ENCODE results near the gene SRRM5.
"Not testable (repeated sequence)": the region's sequence is repeated elsewhere in the genome, so short reads cannot be mapped to it uniquely, and the experiment has no call there.

SRRM5 gene

GRCh38 chr19:43592800-43593350, 19.0 kb upstream of the SRRM5 start:
- no peak for DNase-seq

GRCh38 chr19:43594081-43594697, 17.7 kb upstream of the SRRM5 start:
- DNase-seq = no peak

- DNase-seq = no peak
Measured at GRCh38 chr19:43594710-43595604, 16.9 kb upstream of the SRRM5 start.

DNA sequence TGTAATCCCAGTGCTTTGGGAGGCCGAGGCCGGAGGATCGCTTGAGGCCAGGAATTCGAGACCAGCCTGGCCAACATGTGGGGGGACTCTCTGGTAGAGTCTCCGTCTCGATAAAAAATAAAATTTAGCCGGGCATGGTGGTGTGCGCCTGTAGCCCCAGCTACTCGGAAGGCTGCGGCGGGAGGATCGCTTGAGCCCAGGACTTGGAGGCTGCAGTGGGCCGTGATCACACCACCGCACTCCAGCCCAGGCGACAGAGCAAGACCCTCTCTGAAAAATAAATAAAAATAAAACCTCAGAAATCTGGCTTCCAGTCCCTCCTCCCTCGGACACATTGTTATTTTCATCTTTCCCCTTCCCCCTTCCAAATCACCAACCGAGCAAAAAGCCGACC, 16.3 kb upstream of the SRRM5 start:
- DNase-seq = no peak

- peak; percentile 91 for DNase-seq
Measured at GRCh38 chr19:43595999-43596841, 15.7 kb upstream of the SRRM5 start, which contains the start of the genes IRGQ and ZNF576. Gene IRGQ (minus strand): TSS chr19:43596134. CDS start chr19:43595338, 796 bp downstream. Gene ZNF576 (plus strand): TSS chr19:43596595. CDS start chr19:43597109, 514 bp downstream.

- no peak for DNase-seq
Measured at GRCh38 chr19:43596842-43597461, 14.9 kb upstream of the SRRM5 start.

- no peak for DNase-seq
Measured at GRCh38 chr19:43597876-43598275, 14.0 kb upstream of the SRRM5 start.

DNA sequence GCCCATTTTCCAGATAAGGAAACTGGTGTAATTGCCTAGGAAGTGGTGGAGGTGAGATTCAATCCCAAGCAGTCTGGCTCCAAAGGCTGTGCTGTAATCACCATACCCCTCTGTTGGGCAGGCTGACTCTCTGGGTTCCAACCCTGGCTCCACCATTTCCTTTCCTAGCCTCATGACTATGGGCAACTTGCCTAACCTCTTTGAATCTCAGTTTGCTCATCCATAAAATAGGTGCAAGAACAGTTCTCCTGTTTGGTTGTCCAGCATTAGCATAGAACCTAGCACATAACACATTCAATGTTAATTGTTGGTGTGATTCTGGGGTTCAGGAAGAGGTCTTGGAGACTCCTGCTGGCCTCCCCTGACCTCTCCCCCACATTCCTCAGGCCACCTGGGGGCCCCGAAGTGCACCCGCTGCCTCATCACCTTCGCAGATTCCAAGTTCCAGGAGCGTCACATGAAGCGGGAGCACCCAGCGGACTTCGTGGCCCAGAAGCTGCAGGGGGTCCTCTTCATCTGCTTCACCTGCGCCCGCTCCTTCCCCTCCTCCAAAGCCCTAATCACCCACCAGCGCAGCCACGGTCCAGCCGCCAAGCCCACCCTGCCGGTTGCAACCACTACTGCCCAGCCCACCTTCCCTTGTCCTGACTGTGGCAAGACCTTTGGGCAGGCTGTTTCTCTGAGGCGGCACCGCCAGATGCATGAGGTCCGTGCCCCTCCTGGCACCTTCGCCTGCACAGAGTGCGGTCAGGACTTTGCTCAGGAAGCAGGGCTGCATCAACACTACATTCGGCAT, 13.2 kb upstream of the SRRM5 start:
- no peak for DNase-seq

- no peak for DNase-seq
Measured at GRCh38 chr19:43599635-43600295, 12.1 kb upstream of the SRRM5 start.

DNA sequence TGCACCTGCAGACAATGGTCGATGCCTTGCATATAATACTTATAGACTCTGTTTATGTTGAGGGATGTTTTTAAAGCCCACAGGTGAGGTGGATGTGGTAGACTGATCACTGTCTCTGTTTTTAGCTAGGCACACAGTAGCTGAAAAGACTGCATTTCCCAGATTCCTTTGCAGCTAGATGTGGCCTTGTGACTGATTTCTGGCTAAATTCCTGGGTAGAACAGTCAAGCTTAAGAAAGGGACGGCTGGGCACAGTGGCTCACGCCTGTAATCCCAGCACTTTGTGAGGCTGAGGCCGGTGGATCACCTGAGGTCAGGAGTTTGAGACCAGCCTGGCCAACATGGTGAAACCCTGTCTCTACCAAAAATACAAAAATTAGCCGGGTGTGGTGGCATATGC, 11.6 kb upstream of the SRRM5 start:
- not testable (repeated sequence) for DNase-seq

DNA sequence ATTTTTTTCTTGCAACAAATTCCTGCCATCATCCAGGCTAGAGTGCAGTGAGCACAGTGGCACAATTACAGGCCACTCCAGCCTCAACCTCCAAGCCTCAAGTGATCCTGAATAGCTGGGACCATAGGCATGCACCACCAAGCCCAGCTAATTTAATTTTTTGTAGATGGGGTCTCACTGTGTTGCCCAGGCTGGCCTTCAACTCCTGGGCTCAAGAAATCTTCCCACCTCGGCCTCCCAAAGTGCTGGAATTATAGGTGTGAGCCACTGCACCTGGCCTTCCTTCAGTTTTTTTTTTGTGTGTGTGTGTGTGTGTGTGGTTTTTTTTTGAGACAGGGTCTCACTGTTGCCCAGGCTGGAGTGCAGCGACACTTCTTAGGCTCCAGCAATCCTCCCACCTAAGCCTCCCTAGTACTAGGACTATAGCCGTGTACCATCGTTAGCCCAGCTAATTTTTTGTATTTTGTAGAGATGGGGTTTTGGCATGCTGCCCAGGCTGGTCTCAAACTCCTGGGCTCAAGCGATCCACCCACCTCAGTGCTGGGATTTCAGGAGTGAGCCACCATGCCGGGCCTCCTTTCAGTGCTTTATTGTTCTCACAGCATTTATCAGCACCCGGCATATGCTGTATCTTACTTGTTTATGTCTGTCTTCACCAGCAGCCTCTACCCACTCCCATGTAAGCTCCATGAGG, 5.9 kb upstream of the SRRM5 start:
- DNase-seq = no peak

GRCh38 chr19:43606569-43607229, 5.2 kb upstream of the SRRM5 start:
- no peak for DNase-seq

DNA sequence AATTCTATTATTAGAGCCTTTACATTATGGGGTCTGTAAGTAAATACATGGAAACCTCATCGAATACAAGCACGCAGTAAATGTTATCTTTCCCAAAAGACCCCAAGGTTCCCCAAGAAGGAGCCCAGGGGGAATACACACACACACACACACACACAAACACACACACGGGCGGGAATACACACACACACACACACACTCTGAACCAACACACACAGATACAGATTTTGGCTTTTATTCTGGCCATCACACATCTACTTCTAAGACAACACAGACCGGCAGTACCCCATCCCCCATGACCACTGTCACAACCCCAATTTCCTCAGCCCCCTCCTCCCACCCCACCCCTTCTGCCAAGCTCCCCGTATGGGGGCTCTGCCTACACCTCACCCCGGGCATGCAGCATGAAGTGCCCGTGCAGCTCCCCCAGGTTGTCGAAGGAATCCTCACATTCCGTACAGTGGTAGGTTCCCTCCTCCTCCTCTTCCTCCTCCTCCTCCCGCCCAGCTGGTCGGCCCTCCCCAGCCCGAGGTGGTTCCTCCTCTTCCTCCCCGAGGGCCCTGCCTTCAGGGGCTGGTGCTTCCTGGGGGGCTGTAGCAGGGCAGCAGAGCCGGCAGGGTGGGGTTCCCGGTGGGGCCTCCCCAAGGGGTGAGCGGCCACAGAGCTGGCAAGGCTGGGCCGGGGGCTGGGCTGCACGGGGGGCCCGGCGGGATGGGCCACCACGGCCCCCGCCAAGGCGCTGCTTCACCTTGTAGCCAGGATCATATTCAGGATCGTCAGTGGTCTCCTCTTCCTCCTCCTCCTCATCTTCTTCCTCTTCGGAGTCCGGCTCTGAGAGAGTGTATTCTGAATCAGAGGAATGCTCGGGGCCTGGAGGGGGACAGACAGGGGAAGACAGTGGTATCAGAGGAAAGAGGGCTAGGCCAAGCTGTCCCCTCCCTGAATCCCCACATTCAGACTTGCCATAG, 4.4 kb upstream of the SRRM5 start:
- DNase-seq = no peak

DNA sequence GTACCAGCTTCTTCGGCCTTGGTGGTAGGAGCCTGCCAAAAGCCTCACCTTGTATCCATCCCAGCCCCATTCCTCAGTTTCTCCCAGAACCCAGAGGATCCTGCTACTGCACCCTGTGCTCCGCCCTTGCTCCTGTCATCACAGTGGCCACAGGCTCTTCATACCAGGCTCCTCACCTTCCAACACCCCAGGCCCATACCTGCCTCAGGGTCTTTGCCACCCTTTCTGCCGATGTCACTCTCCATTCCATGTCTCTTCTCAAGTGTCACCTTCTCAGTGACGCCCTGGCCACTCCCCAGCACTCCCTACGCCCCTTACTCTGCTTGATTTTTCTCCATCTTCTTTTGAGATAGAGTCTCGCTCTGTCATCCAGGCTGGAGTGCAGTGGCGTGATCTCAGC, 2.0 kb upstream of the SRRM5 start:
- DNase-seq = no peak

- no peak for DNase-seq
Measured at GRCh38 chr19:43610493-43610892, 1.4 kb upstream of the SRRM5 start.

DNA sequence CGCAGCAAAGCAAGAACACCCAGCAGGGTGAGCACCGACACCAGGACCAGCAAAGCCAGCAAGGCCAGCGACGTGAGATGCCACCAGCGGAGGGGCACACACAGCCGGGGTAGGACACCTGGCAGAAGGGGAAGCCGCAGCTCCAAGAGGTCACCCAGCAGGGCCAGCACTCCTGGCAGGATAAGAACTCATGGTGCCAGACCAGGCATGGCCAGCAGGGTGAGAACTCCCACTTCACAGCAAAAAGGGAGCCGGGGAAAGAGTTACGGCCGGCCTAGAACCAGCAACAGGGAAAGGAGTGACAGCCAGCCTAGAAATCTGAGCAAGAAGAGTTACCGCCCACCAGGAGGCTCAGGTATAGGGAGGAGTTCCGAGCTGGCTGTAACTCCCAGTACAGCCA, 486 bp downstream of the SRRM5 start:
- DNase-seq = no peak

GRCh38 chr19:43616306-43616705, 4.4 kb downstream of the SRRM5 start:
- no peak for DNase-seq

DNA sequence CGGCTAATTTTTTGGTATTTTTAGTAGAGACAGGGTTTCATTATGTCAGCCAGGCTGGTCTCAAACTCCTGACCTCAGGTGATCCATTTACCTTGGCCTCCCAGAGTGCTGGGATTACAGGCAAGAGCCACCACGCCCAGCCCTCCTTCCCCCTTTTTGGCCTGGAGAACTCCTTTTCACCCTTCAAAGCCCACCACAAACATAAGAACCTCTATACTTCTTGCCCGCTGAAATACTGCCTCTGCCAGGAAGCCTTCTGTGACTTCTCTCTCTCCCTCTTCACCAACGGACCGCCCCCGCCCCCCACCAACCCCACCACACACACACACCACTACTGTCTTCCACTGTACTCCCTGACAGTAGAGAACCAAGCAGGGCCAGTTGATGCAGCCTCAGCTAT, 5.1 kb downstream of the SRRM5 start:
- no peak for DNase-seq

DNA sequence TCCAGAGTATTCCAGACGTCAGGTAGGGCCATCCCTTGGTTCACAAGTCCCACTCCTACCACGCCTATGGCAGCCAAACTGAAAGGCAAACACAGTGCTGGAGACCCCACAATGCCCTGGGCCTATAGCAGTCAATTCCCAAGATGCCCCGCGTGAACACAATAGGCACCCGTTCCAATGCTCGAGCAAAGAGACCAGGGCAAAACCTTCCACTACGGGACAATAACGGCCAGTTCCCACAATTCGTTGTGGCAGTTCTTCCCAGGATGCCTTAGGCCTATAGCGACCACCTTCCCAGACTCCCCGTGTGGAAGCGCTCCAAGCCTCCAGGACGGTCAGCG, 7.0 kb downstream of the SRRM5 start:
- no peak for DNase-seq
